HG03354 (cell line): ENCODE data around the gene TKT.

Experiments
- ATAC-seq: cut with Tn5 transposase; IDR thresholded peaks from one replicate; pipeline ENCODE4 v1.9.1; 2021; ENCODE audit warnings: mild to moderate bottlenecking; ENCODE audit not compliant: unreplicated experiment, poor library complexity, severe bottlenecking

Gene TKT

GRCh38 chr3:53242155-53242554, 13.7 kb downstream of the TKT start:
- no peak for ATAC-seq

GRCh38 chr3:53240989-53241972, 14.5 kb downstream of the TKT start:
- ATAC-seq: no peak

DNA sequence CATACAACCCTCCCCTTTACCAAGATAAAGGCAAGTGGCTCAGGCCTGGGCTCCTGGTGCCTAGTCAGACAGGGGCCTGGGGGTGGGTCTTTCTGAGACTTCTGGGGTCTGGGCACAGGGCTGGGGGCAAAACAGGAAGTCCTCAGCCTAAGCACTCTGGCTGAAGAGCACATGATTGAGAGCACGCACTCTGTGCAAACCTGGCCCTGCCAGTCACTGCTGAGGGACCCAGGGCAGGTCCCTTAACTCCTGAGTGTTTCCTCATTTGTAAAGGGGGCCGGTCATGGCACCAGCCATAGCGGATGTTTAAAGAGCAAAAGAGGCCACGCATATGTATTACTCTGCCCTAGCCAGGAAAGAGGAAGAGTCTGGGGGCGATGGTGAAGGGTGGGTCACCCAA, 16.0 kb downstream of the TKT start:
- no peak for ATAC-seq

DNA sequence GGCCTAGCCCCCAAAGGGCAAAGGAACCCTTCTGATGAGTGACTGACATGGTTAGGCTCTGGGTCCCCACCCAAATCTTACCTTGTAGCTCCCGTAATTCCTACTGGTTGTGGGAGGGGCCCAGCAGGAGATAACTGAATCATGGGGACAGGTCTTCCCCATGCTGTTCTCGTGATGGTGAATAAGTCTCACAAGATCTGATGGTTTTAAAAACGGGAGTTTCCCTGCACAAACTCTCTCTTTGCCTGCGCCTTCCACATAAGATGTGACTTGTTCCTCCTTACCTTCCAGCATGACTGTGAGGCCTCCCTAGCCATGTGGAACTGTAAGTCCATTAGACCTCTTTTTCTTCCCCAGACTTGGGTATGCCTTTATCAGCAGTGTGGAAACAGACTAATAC, 16.9 kb downstream of the TKT start:
- no peak for ATAC-seq

- no peak for ATAC-seq
Observed at GRCh38 chr3:53238051-53238850, 17.6 kb downstream of the TKT start.

GRCh38 chr3:53236112-53236841, 19.5 kb downstream of the TKT start:
- no peak for ATAC-seq

DNA sequence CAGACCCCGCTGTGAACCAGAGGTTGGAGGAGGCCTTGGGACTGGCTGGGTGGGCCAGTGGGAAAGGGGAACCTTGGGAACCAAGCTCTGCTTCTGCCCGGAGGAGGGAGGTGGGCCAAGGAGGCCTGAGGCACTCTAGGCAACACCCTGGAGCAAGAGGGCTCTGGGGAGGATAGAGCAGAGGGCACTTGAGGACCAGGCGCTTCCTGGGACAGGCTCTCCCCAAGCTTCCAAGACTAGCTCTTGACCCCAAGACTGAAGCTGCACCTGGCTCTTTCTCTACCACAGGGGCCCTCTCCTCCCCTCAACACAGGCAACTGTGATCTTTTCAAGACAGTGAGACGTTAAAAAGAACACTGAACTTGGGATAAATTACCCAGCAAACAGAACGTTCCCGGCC, 20.3 kb downstream of the TKT start:
- ATAC-seq: no peak

- ATAC-seq: no peak
Observed at GRCh38 chr3:53234841-53235232, 21.0 kb downstream of the TKT start.

GRCh38 chr3:53234130-53234840, 21.5 kb downstream of the TKT start:
- no peak for ATAC-seq

- no peak for ATAC-seq
Observed at GRCh38 chr3:53232641-53233377, 23.0 kb downstream of the TKT start.

DNA sequence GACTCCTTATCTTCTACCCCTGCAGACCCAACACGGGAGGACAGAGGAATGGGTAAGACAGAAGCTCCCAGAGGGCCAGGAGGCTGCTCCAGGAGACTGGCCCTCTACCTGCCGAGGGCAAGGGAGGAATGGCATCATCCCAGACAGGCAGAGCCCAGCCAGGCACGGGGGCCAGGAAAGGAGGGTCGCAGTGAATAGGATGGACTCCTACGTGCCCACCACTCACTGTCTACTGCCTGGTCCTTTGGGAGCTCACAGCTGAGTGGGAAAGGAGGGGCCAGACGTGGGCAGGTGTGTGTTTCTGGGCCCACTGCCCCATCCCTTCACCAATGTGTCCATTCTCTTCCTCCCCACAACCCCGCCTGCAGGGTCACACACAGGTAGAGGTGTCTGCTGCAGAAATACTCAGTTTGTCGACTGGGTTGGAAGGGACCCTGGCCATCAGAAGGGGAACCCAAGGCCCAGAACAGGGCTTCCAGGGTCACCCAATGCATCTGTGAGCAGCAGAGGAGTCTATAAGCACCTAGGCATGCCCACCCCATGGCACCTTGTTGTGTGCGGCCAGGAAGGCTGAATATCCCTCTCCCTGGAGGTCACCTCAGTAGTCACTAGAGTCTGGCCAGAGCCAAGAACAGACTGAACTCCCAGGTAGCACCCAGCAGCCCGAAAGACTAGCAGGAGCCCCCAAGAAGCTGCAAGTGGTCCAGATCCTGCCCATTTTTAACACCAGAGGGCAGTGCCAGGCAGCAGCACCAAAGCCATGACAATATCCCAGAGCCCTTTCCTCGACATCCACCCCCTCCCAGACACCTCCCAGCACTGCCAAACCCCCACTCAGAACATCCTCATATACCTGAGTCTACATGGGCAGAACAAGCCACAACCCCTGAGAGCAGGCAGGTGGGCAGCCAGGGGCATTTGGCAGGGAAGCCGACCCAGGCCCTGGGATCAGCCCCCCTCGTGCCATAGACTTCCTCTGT, 24.0 kb downstream of the TKT start:
- no peak for ATAC-seq

GRCh38 chr3:53230789-53231188, 25.0 kb downstream of the TKT start:
- ATAC-seq: no peak

DNA sequence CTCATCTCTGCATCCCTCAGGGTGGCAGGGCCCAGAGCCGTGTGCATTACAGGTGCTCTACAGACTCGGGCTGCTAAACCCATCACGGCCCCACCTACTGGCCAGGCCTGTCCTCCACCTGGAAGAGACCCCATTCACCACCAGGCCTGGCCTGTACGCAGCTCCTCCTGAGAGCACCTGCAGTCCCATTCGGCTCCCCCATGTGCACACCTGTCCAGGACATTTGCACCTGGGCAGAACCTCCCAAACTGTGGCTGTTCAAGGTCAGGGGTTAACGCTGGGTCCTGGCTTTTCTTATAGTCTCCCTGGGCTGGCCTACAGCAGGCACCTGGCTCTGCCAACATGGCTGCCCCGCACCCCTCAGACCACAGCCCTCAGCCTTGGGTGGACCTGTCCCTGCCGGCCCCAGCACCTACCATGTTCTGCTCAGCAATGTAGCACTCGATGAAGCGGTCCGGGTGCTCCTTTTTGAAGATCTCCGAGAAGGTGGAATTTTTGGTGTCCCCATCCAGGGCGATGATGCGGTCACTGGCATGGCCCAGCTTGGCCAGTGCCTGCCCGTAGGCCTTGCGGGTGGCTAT, 25.7 kb downstream of the TKT start:
- ATAC-seq: no peak

DNA sequence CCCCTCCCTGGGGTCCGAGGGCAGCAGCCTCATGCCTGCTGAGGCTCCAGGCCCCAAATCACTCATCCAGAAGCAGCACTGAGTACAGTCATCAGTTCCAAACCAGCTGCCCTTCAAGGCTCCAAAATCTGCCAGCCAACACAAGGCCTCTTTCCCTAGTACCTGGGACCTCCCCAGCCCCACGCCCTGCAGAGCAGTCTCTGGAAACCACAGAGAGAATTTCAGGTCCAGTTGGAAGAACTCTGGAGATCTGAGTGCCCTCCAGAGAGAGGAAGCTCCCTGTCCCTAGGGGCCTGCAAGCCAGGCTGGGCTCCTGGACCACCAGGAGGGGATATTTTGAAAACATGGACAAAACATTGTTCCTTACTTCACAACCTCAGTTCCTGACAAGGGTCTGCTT, 26.2 kb downstream of the TKT start:
- ATAC-seq: no peak

DNA sequence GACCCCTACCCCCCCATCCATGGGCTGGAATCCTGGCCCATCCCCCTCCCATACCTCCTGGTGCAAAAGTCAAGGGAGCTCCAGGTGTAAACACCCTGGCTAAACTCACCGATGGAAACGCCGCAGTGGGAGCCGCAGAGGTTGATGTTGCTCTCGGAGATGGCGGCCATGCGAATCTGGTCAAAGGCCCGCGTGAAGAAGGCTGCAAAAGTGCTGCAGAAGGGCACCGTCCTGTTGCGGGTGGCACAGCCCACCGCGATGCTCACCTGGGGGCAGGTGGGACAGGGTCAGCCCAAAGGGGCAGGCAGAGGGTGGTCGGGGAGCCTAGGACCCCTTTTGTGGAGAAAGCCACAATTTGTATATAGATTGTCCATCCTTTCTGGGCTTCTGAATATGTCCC, 26.7 kb downstream of the TKT start:
- no peak for ATAC-seq

DNA sequence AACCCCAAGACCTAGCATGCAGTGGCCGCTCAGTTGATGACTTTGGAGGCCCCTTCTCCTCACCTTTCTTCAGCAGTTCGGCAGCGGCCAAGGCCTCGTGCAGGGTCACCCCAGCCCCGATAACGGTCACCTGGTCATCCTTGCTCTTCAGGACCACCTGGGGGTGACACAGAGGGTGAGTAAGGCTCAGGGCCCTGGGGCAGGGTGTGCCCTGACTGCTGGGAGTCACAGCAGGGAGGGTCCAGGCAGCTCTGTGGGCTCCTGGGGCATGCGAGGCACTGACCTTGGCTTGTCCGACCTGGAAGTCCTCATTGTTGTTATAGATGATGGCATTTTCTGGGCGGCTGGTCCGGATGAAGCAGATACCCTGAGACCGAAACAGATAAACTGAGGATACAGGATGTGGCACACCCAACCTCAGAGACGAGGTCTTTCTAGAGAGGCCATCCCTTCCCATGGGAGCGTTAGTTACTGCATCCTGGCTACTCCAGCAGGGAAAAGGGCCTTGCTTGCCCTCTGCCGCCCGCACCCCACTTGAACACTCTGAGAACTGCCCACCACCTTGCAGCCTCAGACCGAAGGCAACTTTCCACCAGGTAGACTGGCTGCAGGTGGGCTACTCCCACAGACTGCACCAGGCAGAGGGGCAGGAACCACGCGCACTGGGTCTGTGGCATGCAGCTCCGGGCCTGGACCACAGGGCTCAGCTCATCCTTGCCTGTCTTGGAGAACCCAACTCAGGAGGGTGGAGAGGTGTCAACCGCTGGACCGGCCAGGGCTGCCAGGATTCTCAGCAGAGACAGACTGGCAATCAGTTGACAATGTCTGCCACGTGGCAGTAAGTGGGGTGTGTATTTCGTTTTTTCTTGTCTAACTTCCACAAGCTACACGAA, 27.6 kb downstream of the TKT start:
- ATAC-seq: no peak
